GM23338 (cell line): ENCODE data around the gene KIAA1328. TPM values are rescaled to one million over a fixed set of nuclear protein-coding genes. Genes with fewer than 3 reads are reported as not detected.

Source experiments
- ATAC-seq: fragments of 200-7000 bp; cut with Tn5 transposase; 3 replicates; pipeline ENCODE4 v1.9.1; 2020
- DNase-seq: peaks from one replicate; pipeline ENCODE4 v3.0.0-alpha.2; 2015; ENCODE audit warnings: low spot score
- H2AFZ ChIP-seq: fragments of 200-600 bp; sonication (generic); 2 replicates; pipeline ENCODE4 v1.8.0; 2016; ENCODE audit warnings: antibody characterized with exemption, mild to moderate bottlenecking, moderate library complexity
- H3F3A ChIP-seq: fragments of 200-600 bp; sonication (generic); replicated peaks from 2 replicates; pipeline ENCODE4 v1.8.0; 2017; ENCODE audit warnings: antibody characterized with exemption, mixed run types, low read depth
- H3K27ac ChIP-seq: fragments of 200-600 bp; sonication (generic); 2 replicates; pipeline ENCODE4 v1.6.1; 2016; ENCODE audit warnings: low read depth
- H3K27me3 ChIP-seq: fragments of 200-600 bp; sonication (generic); 2 replicates; pipeline ENCODE4 v1.8.0; 2016; ENCODE audit warnings: mild to moderate bottlenecking, mixed run types, moderate library complexity; ENCODE audit not compliant: insufficient read depth
- H3K36me3 ChIP-seq: fragments of 200-600 bp; sonication (generic); 2 replicates; pipeline ENCODE4 v1.8.0; 2016; ENCODE audit warnings: mild to moderate bottlenecking; ENCODE audit not compliant: insufficient read depth
- H3K4me1 ChIP-seq: fragments of 200-600 bp; sonication (generic); 2 replicates; pipeline ENCODE4 v1.8.0; 2016; ENCODE audit warnings: mild to moderate bottlenecking, moderate library complexity; ENCODE audit not compliant: insufficient read depth
- H3K4me2 ChIP-seq: fragments of 200-600 bp; sonication (generic); 2 replicates; pipeline ENCODE4 v1.7.1; 2017; ENCODE audit warnings: mixed run types
- H3K4me3 ChIP-seq: fragments of 200-600 bp; sonication (generic); 2 replicates; pipeline ENCODE4 v1.6.1; 2016; ENCODE audit warnings: mixed run types
- H3K79me2 ChIP-seq: fragments of 200-600 bp; sonication (generic); replicated peaks from 2 replicates; pipeline ENCODE4 v1.8.0; 2017; ENCODE audit warnings: mild to moderate bottlenecking; ENCODE audit not compliant: insufficient read depth
- H3K9me2 ChIP-seq: fragments of 200-600 bp; sonication (generic); 2 replicates; pipeline ENCODE4 v1.8.0; 2017; ENCODE audit not compliant: insufficient read depth
- H4K20me1 ChIP-seq: fragments of 200-600 bp; sonication (generic); replicated peaks from 2 replicates; pipeline ENCODE4 v1.8.0; 2017; ENCODE audit warnings: mild to moderate bottlenecking; ENCODE audit not compliant: insufficient read depth
- H3K27ac Mint-ChIP-seq: 2 replicates; pipeline ENCODE4 v1.8.0; 2020; ENCODE audit warnings: inconsistent platforms, mild to moderate bottlenecking, moderate library complexity, mixed read lengths
- H3K27me3 Mint-ChIP-seq: 3 replicates; pipeline ENCODE4 v1.8.0; 2022; ENCODE audit warnings: low read depth, mild to moderate bottlenecking, moderate library complexity, mixed read lengths, inconsistent platforms; ENCODE audit not compliant: insufficient read depth, poor library complexity
- H3K36me3 Mint-ChIP-seq: 3 replicates; pipeline ENCODE4 v1.8.0; 2021; ENCODE audit warnings: low read depth, mild to moderate bottlenecking, inconsistent platforms, moderate library complexity, mixed read lengths
- H3K4me1 Mint-ChIP-seq: 3 replicates; pipeline ENCODE4 v1.8.0; 2020; ENCODE audit warnings: mild to moderate bottlenecking, inconsistent platforms, mixed read lengths
- H3K4me3 Mint-ChIP-seq: 3 replicates; pipeline ENCODE4 v1.8.0; 2021; ENCODE audit warnings: moderate library complexity, mild to moderate bottlenecking, inconsistent platforms, mixed read lengths
- H3K9me3 Mint-ChIP-seq: 3 replicates; pipeline ENCODE4 v1.8.0; 2020; ENCODE audit warnings: moderate library complexity, mild to moderate bottlenecking, inconsistent platforms, mixed read lengths
- CREB1 ChIP-seq: fragments of 250-450 bp; sonication (Bioruptor Pico); IDR thresholded peaks from 2 replicates; pipeline ENCODE4 v1.5.0; 2020; ENCODE audit warnings: low read depth, mild to moderate bottlenecking, moderate library complexity
- EZH2 ChIP-seq: fragments of 200-600 bp; sonication (generic); IDR thresholded peaks from one replicate; pipeline ENCODE4 v1.8.0; 2017; ENCODE audit warnings: antibody characterized with exemption, mild to moderate bottlenecking, low read depth; ENCODE audit not compliant: unreplicated experiment
- EZH2phosphoT487 ChIP-seq: fragments of 200-600 bp; sonication (generic); IDR thresholded peaks from one replicate; pipeline ENCODE4 v1.8.1; 2018; ENCODE audit warnings: antibody characterized with exemption; ENCODE audit not compliant: unreplicated experiment
- JUNB ChIP-seq: IDR thresholded peaks from one replicate; pipeline ENCODE4 v1.6.1; 2016; ENCODE audit warnings: antibody characterized with exemption; ENCODE audit not compliant: unreplicated experiment
- NANOG ChIP-seq: IDR thresholded peaks from 2 replicates; pipeline ENCODE4 v1.6.1; 2016; ENCODE audit warnings: antibody characterized with exemption, borderline replicate concordance
- POLR2AphosphoS5 ChIP-seq: IDR thresholded peaks from 2 replicates; pipeline ENCODE4 v1.6.1; 2016; ENCODE audit warnings: antibody characterized with exemption, low read depth
- STAT1 ChIP-seq: IDR thresholded peaks from one replicate; pipeline ENCODE4 v1.6.1; 2016; ENCODE audit warnings: antibody characterized with exemption; ENCODE audit not compliant: unreplicated experiment
- ZNF114 ChIP-seq: fragments of 250-450 bp; sonication (Bioruptor Pico); IDR thresholded peaks from 2 replicates; pipeline ENCODE4 v1.5.0; 2020; ENCODE audit warnings: mild to moderate bottlenecking, moderate library complexity
- ZNF331 ChIP-seq: fragments of 250-450 bp; sonication (Bioruptor Pico); IDR thresholded peaks from 2 replicates; pipeline ENCODE4 v1.5.0; 2020; ENCODE audit warnings: low read depth, mild to moderate bottlenecking, moderate library complexity
- polyA plus RNA-seq: library from polyadenylated mRNA; unstranded; fragments of >200 nt; fragmentation: Nextera tagmentation; extraction: Ambion mirVana; gene quantifications from 2 replicates; pipeline ENCODE4 v1.2.1, GENCODE V29; 2016
- total RNA-seq: library from RNA; depleted of rRNA; stranded (reverse); fragments of >200 nt; shearing (Covaris generic); gene quantifications from 2 replicates; pipeline ENCODE4 v1.2.3, GENCODE V29; 2014
- TF ChIP-seq, protein P1 (sequence below): IDR thresholded peaks from 2 replicates; pipeline ENCODE4 v1.6.1; 2016; ENCODE audit warnings: antibody characterized with exemption
- TF ChIP-seq, protein P2 (sequence below), 2 experiments: fragments of 200-600 bp in 1 of 2; sonication (generic) in 1 of 2; conservative IDR thresholded peaks; 2 replicates each; pipeline versions ENCODE4 v1.5.1 to v1.6.1; 2016 to 2017; ENCODE audit warnings: antibody characterized with exemption in 2 of 2, low read depth in 2 of 2, mild to moderate bottlenecking in 2 of 2, moderate library complexity in 1 of 2
- TF ChIP-seq, protein P3 (sequence below): fragments of 250-450 bp; sonication (Bioruptor Pico); IDR thresholded peaks from 2 replicates; pipeline ENCODE4 v1.5.0; 2020; ENCODE audit warnings: mild to moderate bottlenecking, moderate library complexity
- TF ChIP-seq, protein P4 (sequence below): IDR thresholded peaks from one replicate; pipeline ENCODE4 v1.6.1; 2018; ENCODE audit warnings: antibody characterized with exemption; ENCODE audit not compliant: unreplicated experiment

The KIAA1328 gene
- total and polyA plus RNA-seq, 2 experiments from 2014 or later, result 5.2 to 8.4 TPM

DNA sequence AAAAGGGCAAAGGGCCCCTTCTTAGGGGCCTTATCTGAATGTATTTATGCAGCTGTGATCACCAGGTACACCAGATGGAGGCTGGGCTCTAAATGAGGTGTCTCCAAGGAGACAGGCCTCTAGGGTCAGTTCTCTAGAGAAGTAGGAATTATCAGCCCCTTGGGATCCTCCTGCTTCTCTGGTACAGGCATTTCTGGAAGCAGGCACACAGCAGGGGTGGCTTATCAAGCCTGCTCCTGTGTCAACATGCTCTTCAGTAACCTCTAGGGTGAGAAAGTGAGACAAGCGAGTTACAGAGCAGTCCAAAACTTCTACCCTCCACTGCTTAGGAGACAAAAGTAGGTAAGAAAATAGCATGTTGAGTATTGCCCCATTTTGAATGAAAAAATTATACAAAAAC is 13.9 kb upstream of the KIAA1328 start:
- H2AFZ ChIP-seq, result no peak overlapping the region
- H3K27ac Mint-ChIP-seq, result no peak overlapping the region
- no peaks in the 10 kb centered on the region for H3K9me3 Mint-ChIP-seq
- H3K4me1 ChIP-seq, result no peaks in the 10 kb centered on the region
- no peaks in the 10 kb centered on the region for H3F3A ChIP-seq
- TF ChIP-seq EZH2 (no peak), ZNF114 (CRISPR knock-in tag) (no peak), NANOG (no peak), POLR2AphosphoS5 (no peak), ZNF331 (CRISPR knock-in tag) (no peak), STAT1 (no peak), CREB1 (no peak), JUNB (no peak), EZH2phosphoT487 (no peak)
- TF ChIP-seq, protein P1, sequence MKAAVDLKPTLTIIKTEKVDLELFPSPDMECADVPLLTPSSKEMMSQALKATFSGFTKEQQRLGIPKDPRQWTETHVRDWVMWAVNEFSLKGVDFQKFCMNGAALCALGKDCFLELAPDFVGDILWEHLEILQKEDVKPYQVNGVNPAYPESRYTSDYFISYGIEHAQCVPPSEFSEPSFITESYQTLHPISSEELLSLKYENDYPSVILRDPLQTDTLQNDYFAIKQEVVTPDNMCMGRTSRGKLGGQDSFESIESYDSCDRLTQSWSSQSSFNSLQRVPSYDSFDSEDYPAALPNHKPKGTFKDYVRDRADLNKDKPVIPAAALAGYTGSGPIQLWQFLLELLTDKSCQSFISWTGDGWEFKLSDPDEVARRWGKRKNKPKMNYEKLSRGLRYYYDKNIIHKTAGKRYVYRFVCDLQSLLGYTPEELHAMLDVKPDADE, result no peak
- TF ChIP-seq, protein P2, sequence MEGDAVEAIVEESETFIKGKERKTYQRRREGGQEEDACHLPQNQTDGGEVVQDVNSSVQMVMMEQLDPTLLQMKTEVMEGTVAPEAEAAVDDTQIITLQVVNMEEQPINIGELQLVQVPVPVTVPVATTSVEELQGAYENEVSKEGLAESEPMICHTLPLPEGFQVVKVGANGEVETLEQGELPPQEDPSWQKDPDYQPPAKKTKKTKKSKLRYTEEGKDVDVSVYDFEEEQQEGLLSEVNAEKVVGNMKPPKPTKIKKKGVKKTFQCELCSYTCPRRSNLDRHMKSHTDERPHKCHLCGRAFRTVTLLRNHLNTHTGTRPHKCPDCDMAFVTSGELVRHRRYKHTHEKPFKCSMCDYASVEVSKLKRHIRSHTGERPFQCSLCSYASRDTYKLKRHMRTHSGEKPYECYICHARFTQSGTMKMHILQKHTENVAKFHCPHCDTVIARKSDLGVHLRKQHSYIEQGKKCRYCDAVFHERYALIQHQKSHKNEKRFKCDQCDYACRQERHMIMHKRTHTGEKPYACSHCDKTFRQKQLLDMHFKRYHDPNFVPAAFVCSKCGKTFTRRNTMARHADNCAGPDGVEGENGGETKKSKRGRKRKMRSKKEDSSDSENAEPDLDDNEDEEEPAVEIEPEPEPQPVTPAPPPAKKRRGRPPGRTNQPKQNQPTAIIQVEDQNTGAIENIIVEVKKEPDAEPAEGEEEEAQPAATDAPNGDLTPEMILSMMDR (conservative IDR thresholded peaks at IDR 0.05; ENCODE audit: low read depth in 2 of 2), result no peak
- TF ChIP-seq, protein P3, sequence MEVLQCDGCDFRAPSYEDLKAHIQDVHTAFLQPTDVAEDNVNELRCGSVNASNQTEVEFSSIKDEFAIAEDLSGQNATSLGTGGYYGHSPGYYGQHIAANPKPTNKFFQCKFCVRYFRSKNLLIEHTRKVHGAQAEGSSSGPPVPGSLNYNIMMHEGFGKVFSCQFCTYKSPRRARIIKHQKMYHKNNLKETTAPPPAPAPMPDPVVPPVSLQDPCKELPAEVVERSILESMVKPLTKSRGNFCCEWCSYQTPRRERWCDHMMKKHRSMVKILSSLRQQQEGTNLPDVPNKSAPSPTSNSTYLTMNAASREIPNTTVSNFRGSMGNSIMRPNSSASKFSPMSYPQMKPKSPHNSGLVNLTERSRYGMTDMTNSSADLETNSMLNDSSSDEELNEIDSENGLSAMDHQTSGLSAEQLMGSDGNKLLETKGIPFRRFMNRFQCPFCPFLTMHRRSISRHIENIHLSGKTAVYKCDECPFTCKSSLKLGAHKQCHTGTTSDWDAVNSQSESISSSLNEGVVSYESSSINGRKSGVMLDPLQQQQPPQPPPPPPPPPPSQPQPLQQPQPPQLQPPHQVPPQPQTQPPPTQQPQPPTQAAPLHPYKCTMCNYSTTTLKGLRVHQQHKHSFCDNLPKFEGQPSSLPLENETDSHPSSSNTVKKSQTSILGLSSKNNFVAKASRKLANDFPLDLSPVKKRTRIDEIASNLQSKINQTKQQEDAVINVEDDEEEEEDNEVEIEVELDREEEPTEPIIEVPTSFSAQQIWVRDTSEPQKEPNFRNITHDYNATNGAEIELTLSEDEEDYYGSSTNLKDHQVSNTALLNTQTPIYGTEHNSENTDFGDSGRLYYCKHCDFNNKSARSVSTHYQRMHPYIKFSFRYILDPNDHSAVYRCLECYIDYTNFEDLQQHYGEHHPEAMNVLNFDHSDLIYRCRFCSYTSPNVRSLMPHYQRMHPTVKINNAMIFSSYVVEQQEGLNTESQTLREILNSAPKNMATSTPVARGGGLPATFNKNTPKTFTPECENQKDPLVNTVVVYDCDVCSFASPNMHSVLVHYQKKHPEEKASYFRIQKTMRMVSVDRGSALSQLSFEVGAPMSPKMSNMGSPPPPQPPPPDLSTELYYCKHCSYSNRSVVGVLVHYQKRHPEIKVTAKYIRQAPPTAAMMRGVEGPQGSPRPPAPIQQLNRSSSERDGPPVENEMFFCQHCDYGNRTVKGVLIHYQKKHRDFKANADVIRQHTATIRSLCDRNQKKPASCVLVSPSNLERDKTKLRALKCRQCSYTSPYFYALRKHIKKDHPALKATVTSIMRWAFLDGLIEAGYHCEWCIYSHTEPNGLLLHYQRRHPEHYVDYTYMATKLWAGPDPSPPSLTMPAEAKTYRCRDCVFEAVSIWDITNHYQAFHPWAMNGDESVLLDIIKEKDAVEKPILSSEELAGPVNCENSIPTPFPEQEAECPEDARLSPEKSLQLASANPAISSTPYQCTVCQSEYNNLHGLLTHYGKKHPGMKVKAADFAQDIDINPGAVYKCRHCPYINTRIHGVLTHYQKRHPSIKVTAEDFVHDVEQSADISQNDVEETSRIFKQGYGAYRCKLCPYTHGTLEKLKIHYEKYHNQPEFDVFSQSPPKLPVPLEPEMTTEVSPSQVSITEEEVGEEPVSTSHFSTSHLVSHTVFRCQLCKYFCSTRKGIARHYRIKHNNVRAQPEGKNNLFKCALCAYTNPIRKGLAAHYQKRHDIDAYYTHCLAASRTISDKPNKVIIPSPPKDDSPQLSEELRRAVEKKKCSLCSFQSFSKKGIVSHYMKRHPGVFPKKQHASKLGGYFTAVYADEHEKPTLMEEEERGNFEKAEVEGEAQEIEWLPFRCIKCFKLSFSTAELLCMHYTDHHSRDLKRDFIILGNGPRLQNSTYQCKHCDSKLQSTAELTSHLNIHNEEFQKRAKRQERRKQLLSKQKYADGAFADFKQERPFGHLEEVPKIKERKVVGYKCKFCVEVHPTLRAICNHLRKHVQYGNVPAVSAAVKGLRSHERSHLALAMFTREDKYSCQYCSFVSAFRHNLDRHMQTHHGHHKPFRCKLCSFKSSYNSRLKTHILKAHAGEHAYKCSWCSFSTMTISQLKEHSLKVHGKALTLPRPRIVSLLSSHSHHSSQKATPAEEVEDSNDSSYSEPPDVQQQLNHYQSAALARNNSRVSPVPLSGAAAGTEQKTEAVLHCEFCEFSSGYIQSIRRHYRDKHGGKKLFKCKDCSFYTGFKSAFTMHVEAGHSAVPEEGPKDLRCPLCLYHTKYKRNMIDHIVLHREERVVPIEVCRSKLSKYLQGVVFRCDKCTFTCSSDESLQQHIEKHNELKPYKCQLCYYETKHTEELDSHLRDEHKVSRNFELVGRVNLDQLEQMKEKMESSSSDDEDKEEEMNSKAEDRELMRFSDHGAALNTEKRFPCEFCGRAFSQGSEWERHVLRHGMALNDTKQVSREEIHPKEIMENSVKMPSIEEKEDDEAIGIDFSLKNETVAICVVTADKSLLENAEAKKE (CRISPR knock-in tag), result no peak
- TF ChIP-seq, protein P4, sequence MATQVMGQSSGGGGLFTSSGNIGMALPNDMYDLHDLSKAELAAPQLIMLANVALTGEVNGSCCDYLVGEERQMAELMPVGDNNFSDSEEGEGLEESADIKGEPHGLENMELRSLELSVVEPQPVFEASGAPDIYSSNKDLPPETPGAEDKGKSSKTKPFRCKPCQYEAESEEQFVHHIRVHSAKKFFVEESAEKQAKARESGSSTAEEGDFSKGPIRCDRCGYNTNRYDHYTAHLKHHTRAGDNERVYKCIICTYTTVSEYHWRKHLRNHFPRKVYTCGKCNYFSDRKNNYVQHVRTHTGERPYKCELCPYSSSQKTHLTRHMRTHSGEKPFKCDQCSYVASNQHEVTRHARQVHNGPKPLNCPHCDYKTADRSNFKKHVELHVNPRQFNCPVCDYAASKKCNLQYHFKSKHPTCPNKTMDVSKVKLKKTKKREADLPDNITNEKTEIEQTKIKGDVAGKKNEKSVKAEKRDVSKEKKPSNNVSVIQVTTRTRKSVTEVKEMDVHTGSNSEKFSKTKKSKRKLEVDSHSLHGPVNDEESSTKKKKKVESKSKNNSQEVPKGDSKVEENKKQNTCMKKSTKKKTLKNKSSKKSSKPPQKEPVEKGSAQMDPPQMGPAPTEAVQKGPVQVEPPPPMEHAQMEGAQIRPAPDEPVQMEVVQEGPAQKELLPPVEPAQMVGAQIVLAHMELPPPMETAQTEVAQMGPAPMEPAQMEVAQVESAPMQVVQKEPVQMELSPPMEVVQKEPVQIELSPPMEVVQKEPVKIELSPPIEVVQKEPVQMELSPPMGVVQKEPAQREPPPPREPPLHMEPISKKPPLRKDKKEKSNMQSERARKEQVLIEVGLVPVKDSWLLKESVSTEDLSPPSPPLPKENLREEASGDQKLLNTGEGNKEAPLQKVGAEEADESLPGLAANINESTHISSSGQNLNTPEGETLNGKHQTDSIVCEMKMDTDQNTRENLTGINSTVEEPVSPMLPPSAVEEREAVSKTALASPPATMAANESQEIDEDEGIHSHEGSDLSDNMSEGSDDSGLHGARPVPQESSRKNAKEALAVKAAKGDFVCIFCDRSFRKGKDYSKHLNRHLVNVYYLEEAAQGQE, result no peak
- peaks cover 28% of the 10 kb centered on the region for H3K36me3 Mint-ChIP-seq
- H3K4me3 Mint-ChIP-seq, result no peak overlapping the region
- H3K4me1 Mint-ChIP-seq, result no peaks in the 10 kb centered on the region
- no peak overlapping the region for H3K4me3 ChIP-seq
- H4K20me1 ChIP-seq, result peaks cover 21% of the 10 kb centered on the region
- peaks cover 15% of the 10 kb centered on the region; the same call in 1 of the 2 replicates for H3K36me3 ChIP-seq
- H3K27me3 Mint-ChIP-seq, result peaks cover under 1% of the 10 kb centered on the region
- no peak for ATAC-seq
- no peaks in the 10 kb centered on the region for H3K9me2 ChIP-seq
- H3K27me3 ChIP-seq, result no peaks in the 10 kb centered on the region
- no peak overlapping the region for H3K4me2 ChIP-seq
- no peak overlapping the region for H3K27ac ChIP-seq
- no peak for DNase-seq
- no peaks in the 10 kb centered on the region for H3K79me2 ChIP-seq
